Measurements from ENCODE around the gene UNC13B. TPM values are rescaled to one million over a fixed set of nuclear protein-coding genes. Genes with fewer than 3 reads are reported as not detected.
A peak's percentile ranks its signal among the peaks of the same experiment; 100 is the strongest.

UNC13B gene
- total RNA-seq, 1 donor from 2014 or later: 24.5 TPM

DNA sequence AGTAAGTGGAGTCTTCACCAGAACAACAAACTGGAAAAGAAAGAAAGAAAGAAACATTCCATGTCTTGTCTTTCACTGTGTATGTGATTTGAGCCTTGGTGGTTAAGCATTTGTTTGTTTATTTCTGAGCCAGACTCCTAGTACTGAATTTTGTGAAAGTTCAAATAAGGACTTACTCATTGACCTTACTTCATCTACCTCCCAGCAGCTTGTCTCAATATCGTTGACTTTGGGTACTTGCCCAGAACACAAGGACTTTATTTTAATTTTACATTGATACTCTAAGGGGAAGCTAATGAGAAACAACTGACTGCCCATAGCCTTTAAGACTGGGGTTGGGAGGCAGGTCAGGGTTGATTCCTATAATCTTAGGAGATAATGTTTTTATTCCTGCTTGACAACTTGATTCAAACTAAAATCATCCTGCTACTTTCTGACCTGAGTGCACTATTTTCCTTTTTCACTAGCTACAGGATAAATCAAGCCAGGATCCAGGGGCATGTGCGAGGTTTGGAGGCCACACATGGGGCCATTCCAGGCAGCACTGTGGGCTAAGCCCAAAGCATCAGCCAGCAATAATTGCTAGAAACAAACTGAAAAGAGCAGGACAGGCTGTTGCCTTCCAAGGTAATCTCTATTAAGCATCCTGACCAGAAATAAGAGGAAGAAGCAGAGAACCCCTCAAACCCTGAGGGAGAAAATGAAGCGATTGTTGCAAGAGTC, 189.2 kb downstream of the UNC13B start:
- no peak for TF ChIP-seq CTCF (IDR thresholded peaks at IDR 0.05)
- Mint-ChIP-seq H3K9me3 (ENCODE audit: unreplicated experiment) (no peaks in the 10 kb centered on the region), H3K27ac (ENCODE audit: unreplicated experiment) (peak overlapping the region; percentile 87), H3K36me3 (ENCODE audit: unreplicated experiment) (no peaks in the 10 kb centered on the region), H3K4me3 (ENCODE audit: unreplicated experiment) (no peak overlapping the region), H3K4me1 (ENCODE audit: unreplicated experiment) (peaks cover 26% of the 10 kb centered on the region), H3K27me3 (ENCODE audit: unreplicated experiment) (no peaks in the 10 kb centered on the region)
- DNase-seq (ENCODE audit: extremely low spot score, unreplicated experiment): no peak

DNA sequence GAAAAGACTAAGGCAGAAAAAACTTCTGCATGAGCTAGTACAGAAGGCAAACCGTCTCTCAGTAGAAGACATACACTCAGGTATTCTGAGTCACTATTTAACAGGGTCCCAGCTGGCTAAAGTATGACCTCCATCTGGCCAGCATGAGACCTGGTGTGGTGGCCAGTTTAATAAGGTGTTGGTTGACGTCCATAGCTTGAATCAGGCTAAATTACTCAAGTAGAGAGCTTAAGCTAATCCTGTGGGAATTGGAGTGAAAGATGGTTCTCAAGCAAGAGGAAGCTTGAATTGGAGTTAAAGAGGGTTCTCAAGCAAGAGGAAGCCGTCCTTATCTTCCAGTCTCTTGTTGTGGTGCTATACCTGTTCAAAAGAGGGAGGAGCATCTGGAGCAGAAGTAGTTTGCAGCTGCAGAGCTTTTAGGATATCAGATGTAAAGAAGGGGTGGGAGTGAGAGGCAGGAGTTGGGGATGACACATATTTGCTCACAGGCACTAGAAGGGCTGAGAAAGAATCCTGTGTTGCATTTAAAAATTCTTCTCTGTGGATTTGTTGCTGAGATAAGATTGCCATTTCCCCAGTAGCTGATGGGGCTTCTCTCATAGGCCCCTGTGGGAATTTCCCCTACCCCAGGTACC, 192.0 kb downstream of the UNC13B start:
- Mint-ChIP-seq H3K27me3 (ENCODE audit: unreplicated experiment) (no peaks in the 10 kb centered on the region), H3K9me3 (ENCODE audit: unreplicated experiment) (no peaks in the 10 kb centered on the region), H3K36me3 (ENCODE audit: unreplicated experiment) (no peaks in the 10 kb centered on the region), H3K4me1 (ENCODE audit: unreplicated experiment) (peaks cover 26% of the 10 kb centered on the region), H3K4me3 (ENCODE audit: unreplicated experiment) (no peak overlapping the region), H3K27ac (ENCODE audit: unreplicated experiment) (no peak overlapping the region)
- no peak for TF ChIP-seq CTCF (IDR thresholded peaks at IDR 0.05)
- DNase-seq (ENCODE audit: extremely low spot score, unreplicated experiment): no peak

DNA sequence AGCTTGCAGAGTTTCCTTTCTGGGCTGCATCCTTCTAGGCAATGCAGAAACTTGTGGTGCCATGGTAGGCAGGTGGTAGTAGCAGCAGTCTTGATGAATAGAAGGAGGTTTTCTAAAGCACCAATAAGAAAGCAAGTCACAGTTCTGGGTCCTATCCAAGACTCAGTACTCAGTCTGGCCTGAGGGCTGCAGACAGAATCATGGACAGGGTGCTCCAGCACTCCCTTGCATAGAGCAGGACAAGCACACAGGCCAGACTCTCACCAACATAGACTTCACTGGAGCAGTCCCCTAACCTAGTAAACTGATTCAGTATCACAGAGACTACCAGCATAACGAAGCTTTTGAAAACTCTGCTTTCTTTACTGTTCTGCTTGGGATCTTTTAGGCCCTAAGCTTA, 194.1 kb downstream of the UNC13B start:
- DNase-seq (ENCODE audit: extremely low spot score, unreplicated experiment): no peak
- Mint-ChIP-seq H3K27ac (ENCODE audit: unreplicated experiment) (no peak overlapping the region), H3K27me3 (ENCODE audit: unreplicated experiment) (no peaks in the 10 kb centered on the region), H3K36me3 (ENCODE audit: unreplicated experiment) (peaks cover 1% of the 10 kb centered on the region), H3K4me3 (ENCODE audit: unreplicated experiment) (no peak overlapping the region), H3K9me3 (ENCODE audit: unreplicated experiment) (no peaks in the 10 kb centered on the region), H3K4me1 (ENCODE audit: unreplicated experiment) (peaks cover 11% of the 10 kb centered on the region)
- no peak for TF ChIP-seq CTCF (IDR thresholded peaks at IDR 0.05)

DNA sequence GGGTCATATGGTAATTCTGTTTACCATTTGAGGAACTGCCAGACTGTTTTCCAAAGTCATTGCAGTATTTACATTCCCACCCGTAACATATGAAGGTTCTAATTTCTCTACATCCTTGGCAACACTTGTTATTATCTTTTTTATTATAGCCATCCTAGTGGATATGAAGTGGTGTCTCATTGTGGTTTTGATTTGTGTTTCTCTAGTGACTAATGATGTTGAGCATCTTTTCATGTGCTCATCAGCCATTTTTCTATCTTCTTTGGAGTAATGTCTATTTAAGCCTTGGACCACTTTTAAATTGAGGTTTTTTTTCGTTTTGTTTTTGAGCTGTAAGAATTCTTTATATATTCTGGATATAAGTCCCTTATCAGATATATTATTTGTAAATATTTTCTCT, 195.3 kb downstream of the UNC13B start:
- DNase-seq (ENCODE audit: extremely low spot score, unreplicated experiment): no peak
- peaks cover 1% of the 10 kb centered on the region for H3K4me1 Mint-ChIP-seq (ENCODE audit: unreplicated experiment)
- no peak for TF ChIP-seq CTCF (IDR thresholded peaks at IDR 0.05)

DNA sequence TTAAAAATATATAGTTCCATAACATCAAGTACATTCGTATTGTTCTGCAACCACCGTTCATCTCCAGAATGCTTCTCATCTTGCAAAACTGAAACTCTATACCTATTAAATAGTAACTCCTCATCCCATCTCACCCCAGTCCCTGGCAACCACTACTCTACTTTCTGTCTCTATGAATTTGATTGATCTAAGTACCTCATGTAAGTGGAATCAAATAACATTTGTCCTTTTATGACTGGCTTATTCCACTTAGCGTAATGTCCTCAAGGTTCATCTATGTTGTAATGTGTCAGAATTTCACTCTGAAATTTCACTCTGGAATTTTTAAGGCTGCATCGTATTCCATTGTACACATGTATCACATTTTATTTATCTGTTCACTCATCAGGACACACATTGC, 196.0 kb downstream of the UNC13B start:
- no peaks in the 10 kb centered on the region for H3K9me3 Mint-ChIP-seq (ENCODE audit: unreplicated experiment)
- H3K27me3 Mint-ChIP-seq (ENCODE audit: unreplicated experiment): no peaks in the 10 kb centered on the region

More for the DNA sequence above, 195.3 kb downstream of the UNC13B start:
- H3K27me3 Mint-ChIP-seq (ENCODE audit: unreplicated experiment): no peaks in the 10 kb centered on the region
- H3K4me3 Mint-ChIP-seq (ENCODE audit: unreplicated experiment): no peak overlapping the region
- H3K36me3 Mint-ChIP-seq (ENCODE audit: unreplicated experiment): peaks cover 1% of the 10 kb centered on the region
- H3K9me3 Mint-ChIP-seq (ENCODE audit: unreplicated experiment): no peaks in the 10 kb centered on the region
- H3K27ac Mint-ChIP-seq (ENCODE audit: unreplicated experiment): no peak overlapping the region

More for the DNA sequence above, 196.0 kb downstream of the UNC13B start:
- Mint-ChIP-seq H3K27ac (ENCODE audit: unreplicated experiment) (no peak overlapping the region), H3K4me3 (ENCODE audit: unreplicated experiment) (no peak overlapping the region), H3K36me3 (ENCODE audit: unreplicated experiment) (peaks cover 1% of the 10 kb centered on the region), H3K4me1 (ENCODE audit: unreplicated experiment) (peaks cover 1% of the 10 kb centered on the region)
- no peak for TF ChIP-seq CTCF (IDR thresholded peaks at IDR 0.05)
- no peak for DNase-seq (ENCODE audit: extremely low spot score, unreplicated experiment)
